GM21360 (cell line): ENCODE results near the gene NRAS.
A peak's percentile ranks its signal among the peaks of the same experiment; 100 is the strongest.
"Not testable (repeated sequence)": the region's sequence is repeated elsewhere in the genome, so short reads cannot be mapped to it uniquely, and the experiment has no call there.

ENCODE experiments used
- ATAC-seq: cut with Tn5 transposase; IDR thresholded peaks from one replicate; pipeline ENCODE4 v1.9.1; 2021; ENCODE audit warnings: mild to moderate bottlenecking, moderate library complexity; ENCODE audit not compliant: unreplicated experiment

Gene NRAS

DNA sequence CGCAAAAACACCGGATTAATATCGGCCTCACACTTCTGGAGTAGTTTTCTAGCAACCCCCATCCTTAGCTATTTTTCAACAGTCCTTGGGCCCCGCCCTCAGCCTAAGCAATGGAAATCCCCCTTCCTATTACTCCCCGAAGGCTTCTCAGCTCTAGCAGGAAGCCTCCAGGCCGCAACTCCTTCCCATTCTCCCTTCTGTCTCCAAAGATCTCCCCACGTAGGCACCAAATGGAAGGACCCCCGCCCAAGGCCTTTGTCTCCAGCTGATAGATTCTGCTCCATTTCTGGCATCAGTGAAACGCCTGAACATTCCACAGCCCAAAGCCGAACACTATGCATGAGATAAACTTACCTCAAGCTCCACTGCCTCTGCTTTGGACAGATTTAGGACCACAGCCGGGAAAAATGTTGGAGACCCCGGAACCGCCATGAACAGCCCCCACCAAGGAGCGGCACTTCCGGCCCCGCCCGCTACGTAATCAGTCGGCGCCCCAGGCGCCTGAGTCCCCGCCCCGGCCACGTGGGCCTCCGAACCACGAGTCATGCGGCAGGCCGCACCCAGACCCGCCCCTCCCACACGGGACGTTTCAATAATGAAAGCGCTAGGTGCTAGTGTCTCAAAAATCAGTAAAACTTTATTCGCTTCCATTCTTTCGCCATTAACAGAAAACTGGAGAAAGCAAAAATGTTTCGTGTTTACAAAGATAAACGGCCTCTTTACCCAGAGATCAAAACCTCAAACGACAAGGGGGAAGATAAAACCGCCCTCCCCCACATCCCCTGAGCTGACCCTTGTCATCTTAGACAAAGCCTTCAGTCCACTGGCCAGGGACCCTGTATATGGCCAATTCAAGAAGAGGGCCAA, at the start of gene NRAS:
NRAS (minus strand) TSS at position 468 of the 867 bp plus-strand sequence. CDS start 611 bp downstream, outside the sequence.
- ATAC-seq = peak; percentile 91

DNA sequence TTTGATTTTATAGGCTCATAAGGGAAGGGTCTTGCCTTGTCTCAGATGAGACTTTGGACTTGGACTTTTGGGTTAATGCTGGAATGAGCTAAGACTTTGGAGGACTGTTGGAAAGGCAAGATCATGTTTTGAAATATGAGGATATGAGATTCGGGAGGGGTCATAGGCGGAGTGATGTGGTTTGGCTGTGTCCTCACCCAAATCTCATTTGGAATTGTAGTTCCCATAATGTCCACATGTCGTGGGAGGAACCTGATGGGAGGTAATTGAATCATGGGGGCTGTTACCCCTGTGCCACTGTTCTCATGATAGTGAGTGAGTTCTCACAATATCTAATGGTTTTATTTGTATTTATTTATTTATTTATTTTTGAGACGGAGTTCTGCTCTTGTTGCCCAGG, 48.1 kb upstream of the NRAS start:
- no peak for ATAC-seq

DNA sequence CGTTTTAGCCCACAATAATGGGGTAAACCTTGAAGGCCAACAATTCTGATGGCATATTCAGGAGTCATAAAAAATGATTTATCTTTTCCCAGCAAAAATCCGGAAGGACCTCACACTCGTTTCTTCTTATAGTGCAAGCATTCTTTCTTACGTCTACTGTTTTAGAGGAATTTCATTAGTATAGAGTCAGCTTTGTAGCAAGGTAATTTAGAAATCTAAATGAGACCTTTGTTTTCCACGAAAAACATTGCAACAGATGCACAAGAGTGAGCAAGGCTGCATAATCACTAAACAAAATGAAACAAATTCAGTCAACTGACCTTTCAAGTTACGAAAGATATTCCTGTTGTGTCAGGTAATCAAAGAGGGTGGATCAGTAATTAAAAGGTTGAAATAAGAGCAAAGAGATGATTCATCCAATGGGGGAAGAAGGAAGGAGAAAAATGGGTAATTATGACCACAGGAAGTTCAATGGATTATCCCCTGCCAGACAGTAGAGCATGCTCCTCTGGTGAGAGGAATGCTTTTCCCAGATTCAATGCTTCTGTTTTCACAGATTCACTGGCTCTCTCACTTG, 41.8 kb upstream of the NRAS start:
- no peak for ATAC-seq

- peak; percentile 78 for ATAC-seq
Measured at GRCh38 chr1:114757455-114758255, 41.1 kb upstream of the NRAS start, which contains the start of gene CSDE1. Gene CSDE1, minus strand, starts transcription at chr1:114757984. Its CDS starts 18,094 bp downstream, at chr1:114739890.

DNA sequence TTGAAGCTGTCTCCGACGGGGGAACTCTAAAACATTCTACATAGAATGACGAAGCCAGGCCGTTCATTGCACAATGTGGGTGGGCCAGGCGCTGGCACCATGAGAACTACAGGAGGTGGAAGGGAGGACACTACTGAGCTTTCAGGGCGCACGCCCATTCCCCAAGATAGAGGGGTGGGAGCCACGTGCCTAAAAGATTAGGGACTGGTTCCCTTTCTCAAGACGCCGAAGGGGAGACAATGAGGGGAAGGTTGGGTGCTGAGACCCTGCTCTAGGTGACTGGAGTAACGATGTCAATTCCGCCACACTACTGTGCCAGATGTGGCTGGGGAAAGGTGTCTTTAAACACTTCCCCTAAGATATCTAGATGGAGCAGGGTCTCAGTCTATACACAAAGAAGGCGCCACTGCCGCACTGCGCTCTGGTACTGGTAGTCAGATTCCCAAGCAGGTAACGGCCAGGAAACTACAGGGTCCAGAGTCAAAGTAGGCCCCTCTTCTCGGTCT, 40.4 kb upstream of the NRAS start:
- peak; percentile 1 for ATAC-seq

DNA sequence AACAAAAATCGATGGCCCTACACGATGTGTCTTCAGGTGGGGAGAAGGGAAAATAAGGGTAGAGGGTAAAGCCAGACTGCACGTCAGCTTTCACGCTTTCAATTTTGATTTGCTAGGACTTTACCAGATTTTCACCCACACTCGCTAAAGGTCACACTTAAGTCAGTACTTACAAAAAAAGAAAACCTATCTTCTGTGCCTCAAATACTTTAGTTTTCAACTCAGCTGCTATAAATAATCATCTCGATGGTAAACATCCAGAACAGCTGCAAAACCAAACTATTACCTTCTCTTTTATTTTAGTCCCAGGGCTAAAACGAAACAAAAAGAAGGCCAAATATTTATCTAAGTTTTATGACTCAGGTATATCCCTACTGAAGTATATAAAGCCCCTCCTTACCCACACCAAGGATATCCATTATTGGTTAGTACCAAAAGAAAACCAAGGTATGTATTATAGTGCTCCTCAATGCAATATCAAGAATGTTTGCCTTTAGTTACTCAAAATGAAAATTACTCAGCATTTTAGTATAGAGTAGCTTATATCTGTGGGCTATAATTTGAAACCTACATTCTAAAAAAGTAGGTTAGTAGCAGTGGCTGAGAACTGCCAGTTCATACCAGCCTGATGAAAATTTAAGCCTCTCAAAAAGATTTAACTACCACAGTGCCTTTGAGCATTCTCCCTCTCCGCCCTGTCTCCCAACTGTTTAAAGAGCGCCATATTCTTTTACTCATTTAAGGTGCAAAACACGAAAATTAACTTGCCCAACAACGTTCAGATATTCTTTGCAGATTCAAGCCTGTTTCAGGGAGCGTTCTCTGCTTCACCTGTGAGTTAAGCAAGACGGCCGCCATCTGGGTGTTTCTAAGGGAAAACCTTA, 39.7 kb upstream of the NRAS start:
- peak; percentile 24 for ATAC-seq

- ATAC-seq = no peak
Measured at GRCh38 chr1:114755006-114755931, 38.7 kb upstream of the NRAS start.

- ATAC-seq = not testable (repeated sequence)
Measured at GRCh38 chr1:114753702-114754101, 37.1 kb upstream of the NRAS start.

DNA sequence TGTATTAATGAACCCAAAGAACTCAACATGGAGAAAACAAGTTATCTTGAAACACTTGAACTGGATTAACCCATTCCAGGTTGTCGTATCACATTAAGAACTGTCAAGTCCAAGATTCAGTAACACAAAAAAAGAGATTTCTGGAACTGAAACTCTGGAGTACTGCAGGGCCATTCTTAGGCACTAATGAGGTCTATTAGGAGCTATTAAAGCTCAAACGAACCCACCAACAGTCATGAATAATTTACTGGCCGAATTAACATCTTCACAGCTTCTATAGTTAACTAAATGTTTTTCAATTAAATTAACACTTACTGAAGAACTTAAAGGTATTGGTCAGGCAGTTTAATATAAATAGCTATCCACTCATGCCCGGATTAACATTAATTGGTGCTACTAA, 36.6 kb upstream of the NRAS start:
- no peak for ATAC-seq

- no peak for ATAC-seq
Measured at GRCh38 chr1:114750780-114751179, 34.2 kb upstream of the NRAS start.

- no peak for ATAC-seq
Measured at GRCh38 chr1:114749835-114750234, 33.3 kb upstream of the NRAS start.

GRCh38 chr1:114746450-114747121, 30.0 kb upstream of the NRAS start:
- ATAC-seq = no peak

DNA sequence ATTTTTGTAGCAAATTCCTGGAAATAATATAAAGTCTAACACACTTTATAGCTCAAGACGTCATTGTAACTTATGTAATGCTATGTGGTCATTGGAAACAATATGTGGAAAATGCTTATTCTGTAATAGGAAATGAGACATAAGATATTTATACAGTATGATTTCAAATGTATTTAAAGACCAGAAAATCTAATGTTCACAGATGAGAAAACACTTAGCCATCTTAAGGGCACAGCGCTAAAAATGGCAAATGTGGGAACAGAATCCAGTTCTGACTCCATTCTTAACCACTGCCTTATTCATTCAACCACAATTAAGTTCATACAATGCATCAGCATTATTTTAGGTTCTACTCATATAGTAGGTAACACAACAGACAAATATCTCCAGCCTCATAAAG, 28.7 kb upstream of the NRAS start:
- ATAC-seq = no peak

DNA sequence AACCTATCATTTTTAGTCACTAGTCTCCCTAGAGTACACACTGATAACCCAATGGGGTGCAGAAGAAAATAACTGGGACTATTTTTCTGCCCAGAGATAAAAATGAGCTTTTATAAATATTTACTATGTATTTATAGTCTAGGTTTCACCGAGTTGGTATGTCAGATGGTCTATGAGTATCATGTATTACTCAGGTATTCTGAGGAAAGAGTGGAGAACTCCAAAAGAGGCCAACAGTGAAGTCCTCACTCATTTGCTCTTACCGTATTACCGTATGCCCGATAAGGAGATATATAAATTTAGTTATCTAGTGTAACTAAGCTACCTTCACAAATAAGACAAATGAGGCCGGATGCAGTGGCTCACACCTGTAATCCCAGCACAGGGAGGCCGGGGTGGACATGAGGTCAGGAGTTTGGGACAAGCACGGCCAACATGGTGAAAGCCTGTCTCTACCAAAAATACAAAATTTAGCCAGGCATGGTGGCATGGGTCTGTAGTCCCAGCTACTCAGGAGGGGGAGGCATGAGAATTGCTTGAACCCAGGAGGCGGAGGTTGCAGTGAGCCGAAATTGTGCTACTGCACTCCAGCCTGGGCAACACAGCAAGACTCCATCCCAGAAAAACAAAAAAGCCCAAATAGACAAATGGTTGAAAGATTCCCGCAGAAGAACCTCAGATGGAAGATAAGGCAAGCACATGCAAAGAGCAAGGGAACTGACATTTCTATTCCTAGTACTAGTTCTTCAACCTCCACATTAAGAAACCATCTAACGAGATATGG, 25.6 kb upstream of the NRAS start:
- ATAC-seq = no peak

DNA sequence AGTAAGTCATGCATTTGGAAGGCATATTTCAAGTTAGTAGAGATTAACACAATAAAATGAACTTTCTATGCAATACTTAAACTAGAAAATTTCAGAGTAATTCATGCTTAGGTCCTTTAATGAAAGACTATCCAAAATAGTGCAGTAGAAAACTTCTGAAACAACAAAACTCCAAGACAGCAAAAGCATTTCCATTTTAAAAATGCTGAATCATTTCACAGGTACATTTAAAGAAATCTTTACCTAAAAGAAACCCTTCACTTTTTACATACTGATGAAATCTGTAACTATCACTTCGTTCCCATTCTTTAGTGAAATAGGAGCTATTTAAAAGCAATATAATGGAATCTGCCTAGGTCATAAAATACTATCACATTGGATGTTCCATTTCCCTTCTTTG, 23.8 kb upstream of the NRAS start:
- ATAC-seq = no peak

DNA sequence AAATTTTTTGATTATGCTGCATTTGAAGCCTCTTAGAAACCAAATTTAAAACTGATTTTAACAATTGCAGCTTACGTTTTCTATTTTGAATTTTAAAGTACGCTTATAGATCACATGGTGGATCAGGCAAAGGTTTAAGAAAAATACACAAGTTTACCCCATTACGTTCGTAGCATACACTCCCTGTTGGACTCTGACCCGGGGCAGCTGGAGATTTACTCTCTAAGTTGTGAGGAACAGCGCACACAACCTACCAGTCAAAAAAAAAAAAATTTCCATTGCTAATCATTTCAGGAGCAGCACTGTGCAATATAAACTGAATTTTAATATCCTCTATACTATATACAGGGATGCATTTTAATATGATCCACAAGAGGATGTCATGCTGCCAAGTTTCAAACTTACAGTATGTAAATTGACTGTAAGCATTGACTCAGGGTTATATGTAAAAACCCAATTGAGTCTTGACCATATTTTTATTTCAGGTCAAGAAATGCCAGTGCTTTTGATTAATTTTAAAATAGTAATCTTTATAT, 20.8 kb upstream of the NRAS start:
- no peak for ATAC-seq

DNA sequence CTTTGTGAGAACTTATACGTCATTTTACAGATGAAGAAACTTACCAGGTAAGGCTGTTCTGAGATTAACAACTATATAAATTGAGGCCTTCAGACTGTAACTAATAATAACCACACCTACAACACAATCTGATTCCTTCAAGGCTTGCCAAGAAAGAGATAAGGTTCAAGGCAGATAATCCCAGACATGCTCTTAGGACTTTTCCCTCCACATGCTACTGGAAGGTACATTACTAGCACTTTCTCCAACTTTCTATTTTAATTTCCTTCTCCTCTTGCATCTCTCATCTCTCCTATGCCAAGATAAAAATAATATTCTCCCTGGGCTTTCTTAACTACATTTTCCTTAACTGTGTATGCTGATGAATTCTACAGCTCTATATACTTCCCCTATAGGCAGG, 18.9 kb upstream of the NRAS start:
- no peak for ATAC-seq

- no peak for ATAC-seq
Measured at GRCh38 chr1:114729782-114730181, 13.2 kb upstream of the NRAS start.
